Measurements from ENCODE around the gene MB.

Gene MB

DNA sequence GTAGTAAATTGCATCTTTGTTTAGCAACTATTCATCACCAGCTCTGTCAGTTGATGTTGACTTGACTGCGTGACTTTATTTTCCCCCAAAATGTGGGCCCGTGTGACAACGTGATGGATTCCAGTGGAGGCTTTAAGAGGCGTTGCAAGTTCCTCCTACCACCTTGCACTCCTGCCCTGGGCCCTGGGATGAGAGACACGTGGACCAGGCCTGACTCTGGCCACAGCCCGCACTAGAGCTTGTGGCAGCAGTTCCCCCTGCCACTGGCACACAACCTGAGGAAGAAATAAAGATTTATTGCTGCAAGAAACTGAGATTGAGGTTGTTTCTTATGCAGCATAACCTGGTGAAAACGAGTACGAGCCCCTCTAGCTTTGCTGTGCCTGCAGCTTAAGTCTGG lies 44.6 kb downstream of the MB start:
- no peak for TF ChIP-seq GATA3 (IDR thresholded peaks at IDR 0.05; ENCODE audit: low read depth, low read length)
- no peak for TF ChIP-seq GATA2 (IDR thresholded peaks at IDR 0.05; ENCODE audit: low read depth, low read length)

GRCh38 chr22:35570686-35571194 lies 46.4 kb downstream of the MB start:
- TF ChIP-seq GATA3 (IDR thresholded peaks at IDR 0.05; ENCODE audit: low read depth, low read length) (no peak), GATA2 (IDR thresholded peaks at IDR 0.05; ENCODE audit: low read depth, low read length) (no peak)

DNA sequence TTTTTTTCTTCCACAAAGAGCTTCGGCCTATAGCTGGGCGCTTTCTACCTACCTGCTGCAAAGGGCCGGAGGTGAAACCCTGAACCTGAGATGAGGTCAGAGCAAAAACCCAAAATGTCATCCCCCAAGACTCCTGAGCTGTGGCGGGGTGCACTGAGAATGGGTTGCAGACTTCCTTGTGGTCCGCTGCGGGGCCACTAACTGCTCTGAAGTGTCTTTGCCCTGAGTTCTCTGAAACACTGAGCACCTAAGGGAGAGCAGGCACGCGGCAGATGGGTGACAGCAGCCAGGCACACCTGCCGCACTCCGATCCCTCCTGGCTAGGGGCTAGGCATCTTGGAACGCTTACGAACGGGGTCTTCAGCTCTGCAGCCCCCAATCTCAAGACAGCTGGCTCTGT lies 47.2 kb downstream of the MB start:
- no peak for TF ChIP-seq GATA2 (IDR thresholded peaks at IDR 0.05; ENCODE audit: low read depth, low read length)

GRCh38 chr22:35568751-35569739 lies 48.1 kb downstream of the MB start:
- TF ChIP-seq GATA3 (IDR thresholded peaks at IDR 0.05; ENCODE audit: low read depth, low read length) = no peak
- TF ChIP-seq GATA2 (IDR thresholded peaks at IDR 0.05; ENCODE audit: low read depth, low read length) = no peak

- no peak for TF ChIP-seq GATA2 (IDR thresholded peaks at IDR 0.05; ENCODE audit: low read depth, low read length)
- no peak for TF ChIP-seq GATA3 (IDR thresholded peaks at IDR 0.05; ENCODE audit: low read depth, low read length)
Observed at GRCh38 chr22:35567351-35568141, 49.6 kb downstream of the MB start.

GRCh38 chr22:35564975-35565867 lies 51.9 kb downstream of the MB start:
- TF ChIP-seq GATA3 (IDR thresholded peaks at IDR 0.05; ENCODE audit: low read depth, low read length) = no peak
- TF ChIP-seq GATA2 (IDR thresholded peaks at IDR 0.05; ENCODE audit: low read depth, low read length) = no peak

DNA sequence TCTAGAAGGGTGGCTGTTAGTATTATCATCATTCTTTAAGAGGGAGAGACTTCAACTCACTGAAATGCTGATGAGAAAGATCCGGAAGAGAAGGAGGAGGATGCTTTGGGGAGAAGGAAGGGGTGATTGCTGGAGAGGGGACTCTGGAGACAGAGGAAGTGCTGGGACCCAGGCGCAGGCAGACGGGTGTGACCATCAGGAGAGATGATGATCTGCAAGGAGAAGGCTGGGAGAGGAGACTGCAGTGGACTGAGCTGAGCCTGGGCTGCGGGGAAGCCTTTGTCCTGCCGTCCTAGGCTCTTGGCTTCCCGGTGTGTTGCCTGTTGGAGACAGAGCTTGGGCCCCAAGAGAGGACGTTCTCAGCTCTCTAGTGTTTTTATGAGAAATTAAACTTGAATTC lies 53.9 kb downstream of the MB start:
- TF ChIP-seq GATA2 (IDR thresholded peaks at IDR 0.05; ENCODE audit: low read depth, low read length) (no peak), GATA3 (IDR thresholded peaks at IDR 0.05; ENCODE audit: low read depth, low read length) (no peak)

- TF ChIP-seq GATA3 (IDR thresholded peaks at IDR 0.05; ENCODE audit: low read depth, low read length) (no peak), GATA2 (IDR thresholded peaks at IDR 0.05; ENCODE audit: low read depth, low read length) (no peak)
Observed at GRCh38 chr22:35561796-35562526, 55.2 kb downstream of the MB start.

- TF ChIP-seq GATA3 (IDR thresholded peaks at IDR 0.05; ENCODE audit: low read depth, low read length) = no peak
- no peak for TF ChIP-seq GATA2 (IDR thresholded peaks at IDR 0.05; ENCODE audit: low read depth, low read length)
Observed at GRCh38 chr22:35560824-35561223, 56.3 kb downstream of the MB start.

DNA sequence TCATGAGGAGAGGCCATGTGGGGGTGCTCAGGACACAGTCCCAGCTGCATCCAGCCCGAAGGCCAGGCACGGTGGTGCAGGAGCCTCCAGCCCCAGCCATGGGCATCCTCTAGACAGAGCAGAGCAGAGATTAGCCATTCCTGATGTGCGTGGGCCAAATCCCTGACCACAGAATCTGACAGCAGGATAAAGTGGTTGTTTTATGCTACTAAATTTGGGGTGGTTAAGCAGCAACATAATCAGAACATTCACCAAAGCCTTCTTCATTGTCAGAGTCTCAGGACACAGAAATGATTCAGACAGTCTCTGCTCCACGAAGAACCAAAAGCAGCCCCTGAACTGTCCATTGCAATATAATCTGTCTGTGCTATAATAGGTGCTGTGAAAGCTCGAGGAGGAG lies 56.8 kb downstream of the MB start:
- TF ChIP-seq GATA2 (IDR thresholded peaks at IDR 0.05; ENCODE audit: low read depth, low read length) (no peak), GATA3 (IDR thresholded peaks at IDR 0.05; ENCODE audit: low read depth, low read length) (no peak)

DNA sequence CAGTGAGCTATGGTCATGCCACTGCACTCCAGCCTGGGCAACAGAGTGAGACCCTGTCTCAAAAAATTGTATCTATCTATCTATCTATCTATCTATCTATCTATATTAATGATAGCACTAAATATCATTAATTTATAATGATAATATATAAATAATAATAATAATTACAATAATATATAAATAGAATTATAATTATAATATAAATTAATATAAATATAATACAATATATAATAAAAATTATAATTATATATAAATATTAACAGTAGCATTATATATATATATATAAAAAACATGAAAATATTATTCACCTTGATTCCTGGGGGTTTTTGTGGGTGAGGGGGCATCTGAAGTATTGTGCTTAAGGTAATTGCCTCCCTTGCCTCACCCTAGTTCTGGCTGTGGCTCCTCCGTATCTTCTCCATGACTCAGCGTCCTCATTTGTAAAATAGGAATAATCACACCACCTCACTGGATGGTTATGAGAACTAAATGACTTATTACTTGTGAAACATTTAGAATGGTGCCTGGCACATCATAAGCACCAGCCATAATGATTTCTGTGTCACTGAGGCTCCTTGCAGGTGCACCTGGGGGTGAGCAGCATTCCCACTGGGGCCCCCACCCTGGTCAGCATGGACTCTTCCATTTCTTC lies 57.6 kb downstream of the MB start:
- no peak for TF ChIP-seq GATA2 (IDR thresholded peaks at IDR 0.05; ENCODE audit: low read depth, low read length)
- no peak for TF ChIP-seq GATA3 (IDR thresholded peaks at IDR 0.05; ENCODE audit: low read depth, low read length)

- TF ChIP-seq GATA3 (IDR thresholded peaks at IDR 0.05; ENCODE audit: low read depth, low read length) = no peak
- no peak for TF ChIP-seq GATA2 (IDR thresholded peaks at IDR 0.05; ENCODE audit: low read depth, low read length)
Observed at GRCh38 chr22:35558719-35559118, 58.4 kb downstream of the MB start.

Data from SH-SY5Y (cell line).